Measurements from ENCODE around the gene SPATA31C1. TPM values are rescaled to one million over a fixed set of nuclear protein-coding genes. Genes with fewer than 3 reads are reported as not detected.

SPATA31C1 gene
- total RNA-seq, 1 experiment from 2014 or later, result not detected

- Histone ChIP-seq H3K27me3 (ENCODE audit: insufficient read depth, low read length) (no peaks in the 10 kb centered on the region), H3K4me3 (replicated peaks in 1 of 2; ENCODE audit: low read depth in 1 of 2, low read length in 2 of 2) (no peak overlapping the region), H3K9me3 (ENCODE audit: control insufficient read depth in 1 of 2, insufficient read depth in 1 of 2, low read depth in 1 of 2, low read length in 2 of 2) (no peaks in the 10 kb centered on the region), H3K4me2 (ENCODE audit: low read length) (no peak overlapping the region), H3K9ac (ENCODE audit: low read length) (no peak overlapping the region), H3K36me3 (ENCODE audit: control insufficient read depth in 1 of 2, insufficient read depth in 2 of 2, low read length in 2 of 2) (no peaks in the 10 kb centered on the region), H3K27ac (ENCODE audit: low read depth, low read length) (no peak overlapping the region), H2AFZ (ENCODE audit: low read depth, low read length, poor library complexity, severe bottlenecking) (no peak overlapping the region), H3K4me1 (ENCODE audit: control insufficient read depth in 1 of 2, insufficient read depth in 2 of 2, low read length in 2 of 2) (peaks cover 0 to 12% of the 10 kb centered on the region in 2 experiments; a peak in 2 of 4 replicates), H3K79me2 (ENCODE audit: insufficient read depth, low read length) (no peaks in the 10 kb centered on the region), H4K20me1 (ENCODE audit: insufficient read depth) (no peaks in the 10 kb centered on the region), H3K9me2 (ENCODE audit: insufficient read depth) (no peaks in the 10 kb centered on the region)
- no TSS peak for BruUV-seq (replicated peaks)
- DNase-seq (ENCODE audit: low read depth, low spot score) (no peak), ATAC-seq (no peak)
- intact Hi-C loops (cut with micrococcal nuclease), result no loop called here
- ChIA-PET POLR2A (no interaction called here), CTCF (no interaction called here), RAD21 (ENCODE audit: low non-redundant PET in 1 of 2, low total read pairs in 2 of 2, uncharacterized antibody in 2 of 2, unreplicated experiment in 2 of 2) (no interaction called here)
- TF ChIP-seq POLR2A (IDR thresholded peaks at IDR 0.05; ENCODE audit: borderline replicate concordance, extremely low read depth, insufficient read depth, insufficient read length) (no peak), CBX3 (IDR thresholded peaks at IDR 0.05; ENCODE audit: low read depth) (no peak), JUND (IDR thresholded peaks at IDR 0.05) (no peak), CTCF (IDR thresholded peaks at IDR 0.05 in 2 of 3, conservative IDR thresholded peaks at IDR 0.05 in 1 of 3; ENCODE audit: borderline replicate concordance in 1 of 3, insufficient read depth in 1 of 3, low read depth in 2 of 3, low read length in 2 of 3) (no peak), ELF1 (IDR thresholded peaks at IDR 0.05; ENCODE audit: borderline replicate concordance, low read depth) (no peak), EZH2phosphoT487 (IDR thresholded peaks at IDR 0.05; ENCODE audit: borderline replicate concordance) (no peak), POLR2AphosphoS5 (IDR thresholded peaks at IDR 0.05; ENCODE audit: low read depth, low read length) (no peak), ZNF274 (IDR thresholded peaks at IDR 0.05; ENCODE audit: low read depth, low read length) (no peak), CEBPB (IDR thresholded peaks at IDR 0.05; ENCODE audit: low read depth) (no peak), FOSL1 (IDR thresholded peaks at IDR 0.05; ENCODE audit: low read depth) (no peak), ZBTB33 (IDR thresholded peaks at IDR 0.05; ENCODE audit: extremely low read depth, insufficient replicate concordance, low read length) (no peak), TCF7L2 (IDR thresholded peaks at IDR 0.05; ENCODE audit: borderline replicate concordance, extremely low read depth, insufficient read depth, insufficient read length) (no peak), SIN3A (IDR thresholded peaks at IDR 0.05; ENCODE audit: low read depth) (no peak), ZFX (IDR thresholded peaks at IDR 0.05) (no peak), EZH2 (IDR thresholded peaks at IDR 0.05) (no peak), MAX (IDR thresholded peaks at IDR 0.05) (no peak), YY1 (IDR thresholded peaks at IDR 0.05; ENCODE audit: extremely low read depth, insufficient replicate concordance, low read depth, low read length) (no peak), REST (IDR thresholded peaks at IDR 0.05; ENCODE audit: low read depth) (no peak)
Observed at GRCh38 chr9:87872079-87872624, 45.6 kb upstream of the SPATA31C1 start.

All from HCT116 (cell line).